GM10847 (cell line): ENCODE results near the gene SEMA5A.

Experiments used
- POLR2A ChIP-seq: IDR thresholded peaks from 2 replicates; pipeline ENCODE4 v1.6.1; 2011; ENCODE audit not compliant: insufficient read length; ENCODE audit errors: extremely low read depth

Gene SEMA5A

DNA sequence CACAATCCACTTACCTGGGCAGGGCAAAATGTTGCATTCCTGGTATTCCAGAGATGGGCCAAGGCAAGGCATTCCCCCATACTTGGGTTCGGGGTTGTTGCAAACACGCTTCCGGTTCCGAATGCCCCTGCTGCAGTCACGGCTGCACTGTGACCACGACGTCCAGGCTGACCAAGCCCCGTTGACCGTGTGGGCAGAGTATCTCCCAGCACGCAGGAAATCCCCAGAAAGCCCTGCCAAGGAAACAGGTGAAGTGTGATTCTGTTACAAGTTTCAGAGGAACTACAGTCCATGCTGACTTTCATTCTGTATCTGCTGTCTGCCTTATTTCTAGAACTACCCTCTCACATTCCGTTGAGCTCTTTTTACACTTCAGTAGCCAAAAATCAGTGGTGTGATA, 483.0 kb downstream of the SEMA5A start:
- TF ChIP-seq POLR2A, result no peak

GRCh38 chr5:9059920-9060691, 485.8 kb downstream of the SEMA5A start:
- TF ChIP-seq POLR2A, result no peak

GRCh38 chr5:9058666-9059065, 487.2 kb downstream of the SEMA5A start:
- TF ChIP-seq POLR2A, result no peak

DNA sequence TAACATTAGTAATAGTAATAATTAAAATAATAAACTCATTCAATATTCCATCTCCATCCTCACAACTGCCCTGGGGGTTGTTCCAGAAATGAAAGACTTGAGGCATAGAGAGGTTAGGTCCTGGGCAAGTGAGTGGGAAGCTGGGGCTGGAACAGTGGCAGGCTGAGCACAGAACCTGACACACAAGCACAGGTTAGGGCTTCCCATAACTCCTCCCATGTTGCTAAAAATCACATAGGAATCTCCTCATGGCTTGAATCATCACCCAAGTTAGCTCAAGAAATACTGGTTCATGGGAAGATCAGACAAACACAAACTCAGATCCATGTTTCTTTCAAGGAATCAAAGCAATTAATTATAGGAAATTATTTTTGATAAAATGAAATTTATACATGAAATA, 487.7 kb downstream of the SEMA5A start:
- no peak for TF ChIP-seq POLR2A

- no peak for TF ChIP-seq POLR2A
These were observed 488.4 kb downstream of the SEMA5A start for GRCh38 chr5:9057406-9058000.

GRCh38 chr5:9056046-9056445, 489.8 kb downstream of the SEMA5A start:
- no peak for TF ChIP-seq POLR2A

DNA sequence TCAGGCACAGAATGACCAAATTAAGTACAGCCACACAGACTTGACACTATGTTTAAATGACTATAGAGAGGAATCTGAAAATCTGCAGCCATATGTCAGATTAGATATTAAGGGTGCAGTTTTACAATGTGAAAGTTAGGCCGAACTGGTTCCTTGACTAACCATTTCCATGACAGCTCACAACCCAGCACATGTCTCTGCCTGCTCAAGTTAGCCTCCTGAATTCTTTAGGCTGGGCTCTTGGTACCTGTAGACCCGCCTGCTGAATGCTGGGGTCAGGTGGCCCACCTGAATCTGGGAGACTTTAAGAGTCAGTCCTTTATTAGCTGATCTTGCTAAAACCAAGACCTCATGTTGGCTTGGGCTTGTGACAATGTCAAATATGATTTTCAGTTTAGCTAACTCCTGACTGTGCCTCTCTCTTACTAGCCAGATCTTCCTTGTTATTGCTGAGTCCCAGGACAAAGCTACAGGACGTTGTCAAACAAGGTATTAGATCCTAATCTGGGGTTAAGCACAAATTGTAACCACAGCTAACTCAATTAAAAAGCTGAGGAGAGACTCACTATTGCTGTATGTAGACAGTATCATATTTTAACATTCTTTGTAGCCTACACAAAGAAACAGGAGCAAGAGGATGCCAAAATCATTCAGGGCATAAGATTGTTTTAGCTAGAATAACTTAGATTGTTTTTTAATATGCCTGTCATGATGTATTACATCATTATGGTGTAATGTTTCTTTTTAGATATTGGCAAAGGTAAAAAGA, 490.9 kb downstream of the SEMA5A start:
- TF ChIP-seq POLR2A, result no peak

GRCh38 chr5:9054322-9054721, 491.6 kb downstream of the SEMA5A start:
- TF ChIP-seq POLR2A, result no peak

- TF ChIP-seq POLR2A, result no peak
These were observed 493.5 kb downstream of the SEMA5A start for GRCh38 chr5:9052421-9052820.

- TF ChIP-seq POLR2A, result no peak
These were observed 494.1 kb downstream of the SEMA5A start for GRCh38 chr5:9051779-9052178.

GRCh38 chr5:9047932-9048331, 497.9 kb downstream of the SEMA5A start:
- no peak for TF ChIP-seq POLR2A

DNA sequence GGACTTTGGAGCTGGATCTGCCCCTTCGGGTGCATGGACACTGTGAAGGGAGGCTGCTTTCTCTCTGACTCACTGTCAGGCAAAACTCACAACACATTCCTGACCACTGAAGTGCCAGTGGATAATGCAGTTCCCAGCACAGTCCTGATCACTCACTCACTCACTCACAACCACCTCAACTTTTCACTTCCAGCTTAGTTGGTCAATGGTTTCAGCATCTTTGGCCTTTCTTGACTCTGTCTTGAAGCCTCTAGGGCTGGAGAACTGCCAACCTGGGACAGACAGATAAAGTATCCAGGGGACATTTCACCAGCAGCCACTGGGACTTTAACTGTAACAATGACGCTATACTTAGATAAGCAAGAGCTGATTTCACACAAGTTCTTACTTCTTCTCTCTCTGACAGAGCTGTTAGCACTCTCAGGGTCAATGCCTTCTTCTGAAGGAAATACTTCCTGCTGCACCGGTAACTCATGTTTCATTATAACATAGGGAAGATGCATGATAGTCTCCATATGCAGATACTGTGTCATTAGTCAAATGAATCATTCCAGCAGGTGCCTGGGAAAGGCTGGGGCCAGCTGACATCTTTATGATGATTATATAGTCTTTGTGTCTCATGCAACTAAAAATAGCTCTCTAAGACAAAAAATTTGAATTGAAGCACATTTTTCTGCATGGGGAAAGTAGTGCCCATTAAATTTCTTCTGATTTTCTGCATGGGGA, 499.0 kb downstream of the SEMA5A start:
- TF ChIP-seq POLR2A, result no peak

GRCh38 chr5:9045946-9046345, 499.9 kb downstream of the SEMA5A start:
- TF ChIP-seq POLR2A, result no peak

GRCh38 chr5:9042241-9042640, 503.6 kb downstream of the SEMA5A start:
- no peak for TF ChIP-seq POLR2A

- TF ChIP-seq POLR2A, result no peak
These were observed 505.4 kb downstream of the SEMA5A start for GRCh38 chr5:9040475-9040874.
